ENCODE results near the gene HS2ST1.
"Not testable (repeated sequence)": the region's sequence is repeated elsewhere in the genome, so short reads cannot be mapped to it uniquely, and the experiment has no call there.

HS2ST1 gene

GRCh38 chr1:86914601-86914997, at the start of gene HS2ST1:
Gene HS2ST1, plus strand, starts transcription at chr1:86914635.
- no peak for FAIRE-seq
- DNase-seq (ENCODE audit: insufficient read length, low spot score) = no peak

- FAIRE-seq = no peak
- DNase-seq (ENCODE audit: insufficient read length, low spot score) = no peak
Observed at GRCh38 chr1:86865973-86866637, 48.3 kb upstream of the HS2ST1 start.

- FAIRE-seq (no peak), DNase-seq (ENCODE audit: insufficient read length, low spot score) (no peak)
Observed at GRCh38 chr1:86866665-86867064, 47.8 kb upstream of the HS2ST1 start.

GRCh38 chr1:86867278-86867677, 47.2 kb upstream of the HS2ST1 start:
- FAIRE-seq; DNase-seq (ENCODE audit: insufficient read length, low spot score): not testable (repeated sequence)

- FAIRE-seq = no peak
- no peak for DNase-seq (ENCODE audit: insufficient read length, low spot score)
Observed at GRCh38 chr1:86868477-86868876, 46.0 kb upstream of the HS2ST1 start.

- DNase-seq (ENCODE audit: insufficient read length, low spot score) = no peak
- no peak for FAIRE-seq
Observed at GRCh38 chr1:86871001-86871400, 43.4 kb upstream of the HS2ST1 start.

- FAIRE-seq (no peak), DNase-seq (ENCODE audit: insufficient read length, low spot score) (no peak)
Observed at GRCh38 chr1:86872086-86872485, 42.3 kb upstream of the HS2ST1 start.

GRCh38 chr1:86875722-86876121, 38.7 kb upstream of the HS2ST1 start:
- DNase-seq (ENCODE audit: insufficient read length, low spot score) (no peak), FAIRE-seq (no peak)

GRCh38 chr1:86887479-86888162, 26.8 kb upstream of the HS2ST1 start:
- DNase-seq (ENCODE audit: insufficient read length, low spot score) (no peak), FAIRE-seq (no peak)

- FAIRE-seq (no peak), DNase-seq (ENCODE audit: insufficient read length, low spot score) (no peak)
Observed at GRCh38 chr1:86888327-86888726, 26.1 kb upstream of the HS2ST1 start.

GRCh38 chr1:86899401-86899800, 15.0 kb upstream of the HS2ST1 start:
- not testable (repeated sequence) for FAIRE-seq; DNase-seq (ENCODE audit: insufficient read length, low spot score)

GRCh38 chr1:86905875-86906274, 8.6 kb upstream of the HS2ST1 start:
- no peak for FAIRE-seq
- no peak for DNase-seq (ENCODE audit: insufficient read length, low spot score)

- DNase-seq (ENCODE audit: insufficient read length, low spot score) = no peak
- no peak for FAIRE-seq
Observed at GRCh38 chr1:86906419-86906818, 8.0 kb upstream of the HS2ST1 start.

GRCh38 chr1:86912281-86912900, 2.0 kb upstream of the HS2ST1 start:
- FAIRE-seq (no peak), DNase-seq (ENCODE audit: insufficient read length, low spot score) (no peak)

- no peak for FAIRE-seq
- no peak for DNase-seq (ENCODE audit: insufficient read length, low spot score)
Observed at GRCh38 chr1:86913399-86913895, 988 bp upstream of the HS2ST1 start.

- FAIRE-seq = peak; percentile 23
- DNase-seq (ENCODE audit: insufficient read length, low spot score) = peak; percentile 91
Observed at GRCh38 chr1:86913896-86914600, 387 bp upstream of the HS2ST1 start, which contains the start of gene SELENOF. Gene SELENOF, minus strand, starts transcription at chr1:86914126. Its CDS starts 15 bp downstream, at chr1:86914111.

- no peak for FAIRE-seq
- peak; percentile 17 for DNase-seq (ENCODE audit: insufficient read length, low spot score)
Observed at GRCh38 chr1:86914998-86915736, 732 bp downstream of the HS2ST1 start.

- peak; percentile 31 for FAIRE-seq
- DNase-seq (ENCODE audit: insufficient read length, low spot score) = no peak
Observed at GRCh38 chr1:86915737-86916235, 1.4 kb downstream of the HS2ST1 start.

- FAIRE-seq (no peak), DNase-seq (ENCODE audit: insufficient read length, low spot score) (no peak)
Observed at GRCh38 chr1:86916752-86917151, 2.3 kb downstream of the HS2ST1 start.

GRCh38 chr1:86922445-86922844, 8.0 kb downstream of the HS2ST1 start:
- DNase-seq (ENCODE audit: insufficient read length, low spot score) (no peak), FAIRE-seq (no peak)

Data from HTR-8/SVneo (cell line).